HL-60/S4 (cell line): ENCODE data around the gene NSFL1C.

Source experiments
- in situ Hi-C: fragments of 300-500 bp; cut with MboI; formaldehyde crosslinking; loops from 2 replicates; pipeline ENCODE4 v1.14.3; 2022; ENCODE audit warnings: low sequenced_read_pairs

NSFL1C gene

DNA sequence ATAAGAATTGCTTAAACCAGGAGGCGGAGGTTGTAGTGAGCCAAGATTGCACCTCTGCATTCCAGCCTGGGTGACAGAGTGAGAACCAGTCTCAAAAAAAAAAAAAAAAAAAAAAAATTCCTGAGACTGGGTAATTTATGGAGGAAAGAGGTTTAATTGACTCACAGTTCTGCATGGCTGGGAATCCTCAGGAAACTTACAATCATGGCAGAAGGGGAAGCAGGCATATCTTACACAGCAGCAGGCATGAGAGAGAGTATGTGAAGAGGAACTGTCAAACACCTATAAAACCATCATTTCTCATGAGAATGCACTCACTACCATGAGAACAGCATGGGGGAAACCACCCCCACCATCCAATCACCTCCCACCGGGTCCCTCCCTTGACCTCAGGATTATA lies 72.0 kb downstream of the NSFL1C start:
- in situ Hi-C loops, result no loop called here

DNA sequence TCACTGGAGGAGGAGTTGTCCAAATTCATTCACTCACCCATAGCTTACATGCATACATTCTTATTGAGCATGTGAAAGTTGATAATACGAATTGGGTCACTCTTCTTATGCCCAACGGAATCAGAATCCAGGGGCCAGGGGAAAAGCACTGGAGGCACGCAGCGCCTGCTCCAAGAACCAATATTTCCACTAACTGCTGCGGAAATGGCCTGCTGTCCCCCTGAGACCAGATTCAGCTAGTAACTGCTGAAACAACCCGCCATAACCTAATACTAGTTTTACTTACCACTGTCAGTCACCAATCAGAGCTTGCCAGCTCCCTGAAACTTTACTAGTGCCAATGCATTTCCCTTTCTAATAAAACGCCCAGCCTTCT lies 73.2 kb downstream of the NSFL1C start:
- in situ Hi-C loops, result no loop called here

DNA sequence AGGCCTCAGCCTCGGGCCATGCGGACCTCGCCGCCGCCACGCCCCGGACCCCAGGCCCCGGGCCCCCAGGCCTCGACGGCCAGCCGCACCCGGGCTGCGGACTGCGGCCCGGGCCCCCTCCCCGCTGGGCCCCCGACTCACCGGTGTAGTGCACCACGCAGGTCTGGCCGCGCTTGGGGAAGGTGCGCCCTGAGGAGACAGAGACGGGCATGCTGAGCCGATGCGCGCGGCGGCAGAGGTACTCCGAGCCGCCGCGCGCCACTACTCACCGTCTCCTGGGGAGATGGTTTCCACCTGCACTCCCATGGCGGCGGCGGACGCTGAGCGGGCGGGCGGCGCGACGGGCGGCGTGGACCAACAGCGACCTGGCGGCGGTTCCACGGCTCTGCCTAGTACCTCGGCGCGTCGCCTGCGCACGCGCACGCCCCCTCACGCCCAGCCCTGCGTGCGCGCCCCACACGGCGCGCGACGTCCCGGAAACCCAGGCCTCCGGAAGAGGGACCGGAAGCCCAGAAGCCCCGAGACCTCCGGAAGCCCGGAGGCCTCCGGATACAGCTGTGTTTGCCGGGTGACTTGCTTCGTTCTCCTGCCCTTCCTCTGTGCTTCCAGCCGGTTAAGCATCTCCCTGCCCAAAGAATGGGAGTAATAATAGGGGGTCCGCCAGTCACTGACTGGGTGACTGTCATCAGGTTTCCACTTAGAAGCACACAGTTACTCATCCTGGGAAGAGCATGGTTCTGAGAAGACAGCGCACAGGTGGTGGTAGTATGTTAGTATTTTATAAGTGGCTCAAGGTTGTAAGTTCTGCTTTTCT lies 73.7 kb downstream of the NSFL1C start, which contains the start of gene FKBP1A:
TSS of gene FKBP1A (minus strand) at position 362 of the 814 bp plus-strand sequence. CDS start at position 306, 56 bp downstream.
- in situ Hi-C loops, result no loop called here

DNA sequence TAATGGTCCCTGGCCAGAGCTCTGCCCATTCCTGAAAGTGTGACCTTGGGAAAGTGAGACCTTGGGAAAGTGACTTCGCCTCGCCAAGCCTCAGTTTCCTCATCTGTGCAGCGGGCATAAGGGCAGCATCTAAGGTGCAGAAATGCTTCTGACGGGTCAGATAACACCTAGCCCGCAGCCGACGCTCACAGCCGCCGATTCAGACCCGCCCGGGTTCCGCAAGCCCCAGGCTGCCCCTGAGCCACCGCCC lies 74.3 kb downstream of the NSFL1C start:
- in situ Hi-C loops, result no loop called here
